Ectodermal cell (in vitro differentiated cells): Measurements from ENCODE around the gene PDZD4.
A peak's percentile ranks its signal among the peaks of the same experiment; 100 is the strongest.
"Not testable (repeated sequence)": the region's sequence is repeated elsewhere in the genome, so short reads cannot be mapped to it uniquely, and the experiment has no call there.

ENCODE experiments used
- H3K27ac ChIP-seq: 2 replicates; pipeline ENCODE4 v1.7.0; 2013; ENCODE audit warnings: mild to moderate bottlenecking, low read depth, low read length; ENCODE audit not compliant: insufficient read depth, poor library complexity, severe bottlenecking
- H3K27me3 ChIP-seq: 2 replicates; pipeline ENCODE4 v1.7.0; 2013; ENCODE audit warnings: mild to moderate bottlenecking, low read length; ENCODE audit not compliant: insufficient read depth, control insufficient read depth, poor library complexity, severe bottlenecking
- H3K36me3 ChIP-seq: one replicate; pipeline ENCODE4 v1.7.0; 2013; ENCODE audit warnings: low read length; ENCODE audit not compliant: control insufficient read depth, insufficient read depth
- H3K4me1 ChIP-seq: one replicate; pipeline ENCODE4 v1.7.0; 2013; ENCODE audit warnings: low read length; ENCODE audit not compliant: control insufficient read depth, insufficient read depth
- H3K4me3 ChIP-seq: 2 replicates; pipeline ENCODE4 v1.7.0; 2013; ENCODE audit warnings: low read depth, low read length, control low read depth; ENCODE audit not compliant: insufficient read depth
- H3K9me3 ChIP-seq: 2 replicates; pipeline ENCODE4 v1.7.0; 2013; ENCODE audit warnings: mild to moderate bottlenecking, low read length, moderate library complexity; ENCODE audit not compliant: control insufficient read depth
- WGBS, 2 experiments: methylation state at CpG; one replicate each; pipeline ENCODE4 v1.1.7; 2013; ENCODE audit warnings: missing lambda C conversion rate in 2 of 2; 5-methylcytosine and 5-hydroxymethylcytosine counted together

The PDZD4 gene

GRCh38 chrX:153821066-153821465 is 9.3 kb downstream of the PDZD4 start:
- Histone ChIP-seq H3K9me3 (no peaks in the 10 kb centered on the region), H3K36me3 (no peaks in the 10 kb centered on the region), H3K27ac (no peak overlapping the region), H3K4me3 (no peak overlapping the region), H3K4me1 (peaks cover 8% of the 10 kb centered on the region), H3K27me3 (no peaks in the 10 kb centered on the region)
- WGBS, 2 experiments: 69 to 83% methylated on average over 9 of the region's 9 CpGs

GRCh38 chrX:153820601-153821000 is 9.7 kb downstream of the PDZD4 start:
- Histone ChIP-seq H3K27ac (no peak overlapping the region), H3K4me3 (no peak overlapping the region), H3K36me3 (no peaks in the 10 kb centered on the region), H3K9me3 (no peaks in the 10 kb centered on the region), H3K27me3 (no peaks in the 10 kb centered on the region), H3K4me1 (peaks cover 8% of the 10 kb centered on the region)
- 86 to 90% methylated on average over 7 of the region's 7 CpGs for WGBS, 2 experiments

GRCh38 chrX:153819384-153820040 is 10.8 kb downstream of the PDZD4 start:
- H3K9me3 ChIP-seq: no peaks in the 10 kb centered on the region
- H3K36me3 ChIP-seq: no peaks in the 10 kb centered on the region
- H3K4me3 ChIP-seq: peak overlapping the region; percentile 32
- H3K27me3 ChIP-seq: no peaks in the 10 kb centered on the region
- WGBS, 2 experiments: 34 to 39% methylated on average over 23 of the region's 23 CpGs
- peaks cover 8% of the 10 kb centered on the region for H3K4me1 ChIP-seq
- peak overlapping the region; percentile 77 for H3K27ac ChIP-seq

GRCh38 chrX:153818571-153819383 is 11.6 kb downstream of the PDZD4 start:
- Histone ChIP-seq H3K36me3 (no peaks in the 10 kb centered on the region), H3K27me3 (no peaks in the 10 kb centered on the region), H3K27ac (peak overlapping the region; percentile 77), H3K4me1 (peaks cover 8% of the 10 kb centered on the region), H3K9me3 (no peaks in the 10 kb centered on the region), H3K4me3 (peak overlapping the region; percentile 32)
- 3 to 4% methylated on average over 67 of the region's 67 CpGs for WGBS, 2 experiments

- not testable (repeated sequence) for H3K4me1 ChIP-seq, H3K36me3 ChIP-seq, H3K27me3 ChIP-seq, H3K4me3 ChIP-seq, H3K9me3 ChIP-seq, H3K27ac ChIP-seq
- WGBS, 2 experiments: 92 to 95% methylated on average over 7 of the region's 9 CpGs
These were observed 12.3 kb downstream of the PDZD4 start for GRCh38 chrX:153818064-153818463.

GRCh38 chrX:153816831-153817690 is 13.3 kb downstream of the PDZD4 start:
- Histone ChIP-seq H3K36me3 (no peaks in the 10 kb centered on the region), H3K9me3 (no peaks in the 10 kb centered on the region), H3K27me3 (no peaks in the 10 kb centered on the region), H3K27ac (no peak overlapping the region), H3K4me1 (peaks cover 12% of the 10 kb centered on the region), H3K4me3 (no peak overlapping the region)
- WGBS, 2 experiments: 94 to 96% methylated on average over 18 to 25 of the region's 25 CpGs

- Histone ChIP-seq H3K4me3 (no peak overlapping the region), H3K4me1 (peaks cover 11% of the 10 kb centered on the region), H3K27ac (no peak overlapping the region), H3K36me3 (no peaks in the 10 kb centered on the region), H3K27me3 (no peaks in the 10 kb centered on the region), H3K9me3 (no peaks in the 10 kb centered on the region)
- WGBS, 2 experiments: 90 to 92% methylated on average over 19 of the region's 19 CpGs
These were observed 15.6 kb downstream of the PDZD4 start for GRCh38 chrX:153814591-153815315.

GRCh38 chrX:153813161-153813560 is 17.2 kb downstream of the PDZD4 start:
- no peak overlapping the region for H3K27ac ChIP-seq
- no peaks in the 10 kb centered on the region for H3K36me3 ChIP-seq
- H3K4me3 ChIP-seq: no peak overlapping the region
- peaks cover 4% of the 10 kb centered on the region for H3K4me1 ChIP-seq
- 98% methylated on average over 4 to 5 of the region's 5 CpGs for WGBS, 2 experiments
- no peaks in the 10 kb centered on the region for H3K9me3 ChIP-seq
- H3K27me3 ChIP-seq: no peaks in the 10 kb centered on the region

GRCh38 chrX:153812220-153812619 is 18.1 kb downstream of the PDZD4 start:
- Histone ChIP-seq H3K27ac (peak overlapping the region; percentile 8), H3K4me1 (peaks cover 4% of the 10 kb centered on the region), H3K4me3 (no peak overlapping the region)

More at GRCh38 chrX:153812220-153812619, 18.1 kb downstream of the PDZD4 start:
- Histone ChIP-seq H3K27me3 (no peaks in the 10 kb centered on the region), H3K36me3 (no peaks in the 10 kb centered on the region), H3K9me3 (no peaks in the 10 kb centered on the region)
- 39 to 42% methylated on average over 14 of the region's 14 CpGs for WGBS, 2 experiments
